Measurements from ENCODE around the gene PNPLA6.

Gene PNPLA6

GRCh38 chr19:7535047-7535997 lies at the start of gene PNPLA6:
PNPLA6 (plus strand) TSS chr19:7535717; CDS start chr19:7535789, 72 bp downstream.
- peak; percentile 97 for DNase-seq

GRCh38 chr19:7486923-7487322 lies 48.6 kb upstream of the PNPLA6 start:
- no peak for DNase-seq

GRCh38 chr19:7488736-7489353 lies 46.7 kb upstream of the PNPLA6 start, which contains the start of gene PEX11G:
PEX11G (minus strand) TSS chr19:7489035; CDS start chr19:7489010, 25 bp downstream.
- peak; percentile 93 for DNase-seq

- DNase-seq: no peak
Measured at GRCh38 chr19:7489609-7490044, 45.9 kb upstream of the PNPLA6 start.

GRCh38 chr19:7492142-7492541 lies 43.4 kb upstream of the PNPLA6 start:
- peak; percentile 75 for DNase-seq

- no peak for DNase-seq
Measured at GRCh38 chr19:7492558-7492957, 43.0 kb upstream of the PNPLA6 start.

GRCh38 chr19:7494416-7495098 lies 41.0 kb upstream of the PNPLA6 start:
- DNase-seq: no peak

GRCh38 chr19:7497292-7497691 lies 38.2 kb upstream of the PNPLA6 start:
- no peak for DNase-seq

- DNase-seq: peak; percentile 80
Measured at GRCh38 chr19:7500811-7501450, 34.6 kb upstream of the PNPLA6 start.

- no peak for DNase-seq
Measured at GRCh38 chr19:7502552-7502951, 33.0 kb upstream of the PNPLA6 start.

GRCh38 chr19:7504684-7505083 lies 30.8 kb upstream of the PNPLA6 start:
- no peak for DNase-seq

- DNase-seq: no peak
Measured at GRCh38 chr19:7505288-7505681, 30.2 kb upstream of the PNPLA6 start.

- peak; percentile 59 for DNase-seq
Measured at GRCh38 chr19:7505682-7506384, 29.7 kb upstream of the PNPLA6 start.

GRCh38 chr19:7506385-7507328 lies 28.9 kb upstream of the PNPLA6 start:
- DNase-seq: peak; percentile 83

- peak; percentile 54 for DNase-seq
Measured at GRCh38 chr19:7507884-7508283, 27.6 kb upstream of the PNPLA6 start.

- DNase-seq: no peak
Measured at GRCh38 chr19:7509625-7510024, 25.9 kb upstream of the PNPLA6 start.

- DNase-seq: no peak
Measured at GRCh38 chr19:7512400-7512851, 23.1 kb upstream of the PNPLA6 start.

GRCh38 chr19:7513809-7514642 lies 21.5 kb upstream of the PNPLA6 start:
- no peak for DNase-seq

- no peak for DNase-seq
Measured at GRCh38 chr19:7515110-7515644, 20.3 kb upstream of the PNPLA6 start.
